Measurements from ENCODE around the gene DCAF11. TPM values are rescaled to one million over a fixed set of nuclear protein-coding genes. Genes with fewer than 3 reads are reported as not detected.
A peak's percentile ranks its signal among the peaks of the same experiment; 100 is the strongest.

The DCAF11 gene
- total and polyA plus RNA-seq, 2 of the 13 experiments (the other 11 are each of a cell fraction or from before 2014, with no cell fraction given): 150 to 257 TPM

DNA sequence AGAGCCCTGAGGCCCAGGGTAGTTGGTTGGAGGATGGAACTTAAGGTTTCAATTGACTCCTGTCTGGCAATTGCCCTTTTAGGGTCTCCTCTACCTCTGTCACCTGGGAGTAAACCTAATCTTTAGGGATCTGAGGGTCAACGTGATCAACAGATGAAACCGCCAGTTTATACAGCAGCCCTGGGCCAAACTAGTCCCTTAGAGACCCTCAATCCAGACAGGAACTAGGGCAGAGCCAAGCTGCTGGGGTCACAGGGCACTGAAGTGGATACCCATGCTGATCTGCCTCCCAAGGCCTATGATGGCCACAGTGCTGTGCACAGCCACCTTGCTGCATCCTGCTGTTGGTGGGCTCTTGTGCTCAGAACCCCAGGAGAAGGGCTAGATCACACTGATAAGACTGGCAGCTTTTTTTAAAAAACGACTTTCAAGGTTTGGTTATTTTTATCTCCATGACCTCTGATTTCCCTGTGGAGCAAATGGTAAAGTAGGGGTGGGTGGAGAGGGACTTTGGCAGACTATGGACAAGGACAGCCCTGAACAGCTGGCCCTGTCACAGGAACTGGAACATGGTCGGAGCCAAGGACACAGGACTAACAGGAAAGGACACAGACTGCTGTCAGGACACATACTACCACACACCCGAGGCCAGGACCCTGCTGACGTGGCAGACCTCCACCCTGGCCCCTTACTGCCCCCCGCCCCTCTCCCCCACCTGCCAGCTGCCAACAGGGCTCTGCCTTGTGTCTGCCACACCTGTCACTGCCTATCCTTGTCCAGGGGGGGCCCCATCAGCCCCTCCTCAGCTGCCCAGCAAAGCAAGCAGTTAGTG lies 16.4 kb downstream of the DCAF11 start:
- H4K20me1 ChIP-seq (ENCODE audit: insufficient read depth, low read length): no peaks in the 10 kb centered on the region
- peak overlapping the region; percentile 11 for H3K9ac ChIP-seq (ENCODE audit: insufficient read depth, low read depth, low read length)
- peak overlapping the region in 1 of 3 experiments; percentile 2; a peak in 1 of 6 replicates for H3K4me3 ChIP-seq (replicated peaks in 1 of 3; ENCODE audit: insufficient read depth in 1 of 3, low read depth in 2 of 3, low read length in 3 of 3)
- peak overlapping the region; percentile 48 for H3K27ac ChIP-seq (ENCODE audit: extremely low read length, insufficient read depth, low read length)
- DNase-seq (ENCODE audit: low spot score) (peak; percentile 81), ATAC-seq (peak; percentile 55), FAIRE-seq (peak; percentile 40)
- 40% methylated on average over 7 of the region's 7 CpGs for WGBS (ENCODE audit: low lambda C conversion rate)
- H2AFZ ChIP-seq (ENCODE audit: low read length): no peak overlapping the region
- H3K4me1 ChIP-seq (ENCODE audit: insufficient read depth, low read length): peaks cover 52% of the 10 kb centered on the region
- intact Hi-C loops (cut with micrococcal nuclease; ENCODE audit: unreplicated experiment): no loop called here
- no peaks in the 10 kb centered on the region; a peak in 1 of 5 replicates for H3K27me3 ChIP-seq (ENCODE audit: control insufficient read depth in 1 of 2, insufficient read depth in 2 of 2, low read length in 2 of 2)
- no peaks in the 10 kb centered on the region for H3K36me3 ChIP-seq (replicated peaks in 1 of 2; ENCODE audit: control insufficient read depth in 1 of 2, insufficient read depth in 2 of 2, low read length in 2 of 2)
- CTCF ChIA-PET (ENCODE audit: low intra/inter-chr PET ratio, low total read pairs): no interaction called here
- no peaks in the 10 kb centered on the region for H3K9me3 ChIP-seq (ENCODE audit: low read length)
- in situ Hi-C loops (cut with HindIII; ENCODE audit: extremely low pct_ligation_motif_present, low pct_unique_long_range_greater_than_20kb): loop anchor here (25.0 kb wide), 1 partner anchor 819 kb away; the partner anchor contains the start of genes BCL2L2, PABPN1 and PPP1R3E
- H3K4me2 ChIP-seq (ENCODE audit: low read depth, low read length): peak overlapping the region; percentile 12
- H3K79me2 ChIP-seq (ENCODE audit: insufficient read depth, low read length): no peaks in the 10 kb centered on the region
- POLR2A ChIA-PET: interaction anchor here (0.6 to 22.7 kb wide), 8 partner anchors 9 to 78 kb away, joined by 3 to 977 read pairs (median 10); partner anchors contain the start of genes DCAF11, EMC9, IPO4 and IRF9
- BruUV-seq (replicated peaks): no TSS peak
- TF ChIP-seq EP300 (IDR thresholded peaks at IDR 0.05; ENCODE audit: low read depth in 2 of 2, low read length in 2 of 2): peak in 1 of 2 experiments; percentile 36; a peak in 1 of 4 replicates
- TF ChIP-seq EP300 (CRISPR knock-in tag; IDR thresholded peaks at IDR 0.05; ENCODE audit: borderline replicate concordance): peak; percentile 34; the same call in 1 of the 2 replicates
- TF ChIP-seq ZNF782 (CRISPR knock-in tag; IDR thresholded peaks at IDR 0.05; ENCODE audit: borderline replicate concordance): no peak
- TF ChIP-seq, protein P1, sequence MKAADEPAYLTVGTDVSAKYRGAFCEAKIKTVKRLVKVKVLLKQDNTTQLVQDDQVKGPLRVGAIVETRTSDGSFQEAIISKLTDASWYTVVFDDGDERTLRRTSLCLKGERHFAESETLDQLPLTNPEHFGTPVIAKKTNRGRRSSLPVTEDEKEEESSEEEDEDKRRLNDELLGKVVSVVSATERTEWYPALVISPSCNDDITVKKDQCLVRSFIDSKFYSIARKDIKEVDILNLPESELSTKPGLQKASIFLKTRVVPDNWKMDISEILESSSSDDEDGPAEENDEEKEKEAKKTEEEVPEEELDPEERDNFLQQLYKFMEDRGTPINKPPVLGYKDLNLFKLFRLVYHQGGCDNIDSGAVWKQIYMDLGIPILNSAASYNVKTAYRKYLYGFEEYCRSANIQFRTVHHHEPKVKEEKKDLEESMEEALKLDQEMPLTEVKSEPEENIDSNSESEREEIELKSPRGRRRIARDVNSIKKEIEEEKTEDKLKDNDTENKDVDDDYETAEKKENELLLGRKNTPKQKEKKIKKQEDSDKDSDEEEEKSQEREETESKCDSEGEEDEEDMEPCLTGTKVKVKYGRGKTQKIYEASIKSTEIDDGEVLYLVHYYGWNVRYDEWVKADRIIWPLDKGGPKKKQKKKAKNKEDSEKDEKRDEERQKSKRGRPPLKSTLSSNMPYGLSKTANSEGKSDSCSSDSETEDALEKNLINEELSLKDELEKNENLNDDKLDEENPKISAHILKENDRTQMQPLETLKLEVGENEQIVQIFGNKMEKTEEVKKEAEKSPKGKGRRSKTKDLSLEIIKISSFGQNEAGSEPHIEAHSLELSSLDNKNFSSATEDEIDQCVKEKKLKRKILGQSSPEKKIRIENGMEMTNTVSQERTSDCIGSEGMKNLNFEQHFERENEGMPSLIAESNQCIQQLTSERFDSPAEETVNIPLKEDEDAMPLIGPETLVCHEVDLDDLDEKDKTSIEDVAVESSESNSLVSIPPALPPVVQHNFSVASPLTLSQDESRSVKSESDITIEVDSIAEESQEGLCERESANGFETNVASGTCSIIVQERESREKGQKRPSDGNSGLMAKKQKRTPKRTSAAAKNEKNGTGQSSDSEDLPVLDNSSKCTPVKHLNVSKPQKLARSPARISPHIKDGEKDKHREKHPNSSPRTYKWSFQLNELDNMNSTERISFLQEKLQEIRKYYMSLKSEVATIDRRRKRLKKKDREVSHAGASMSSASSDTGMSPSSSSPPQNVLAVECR (CRISPR knock-in tag; IDR thresholded peaks at IDR 0.05; ENCODE audit: borderline replicate concordance): peak; percentile 89
- TF ChIP-seq KLF12 (CRISPR knock-in tag; IDR thresholded peaks at IDR 0.05; ENCODE audit: borderline replicate concordance): no peak
- TF ChIP-seq TRIM24 (CRISPR knock-in tag; IDR thresholded peaks at IDR 0.05): no peak
- TF ChIP-seq THAP11 (CRISPR knock-in tag; IDR thresholded peaks at IDR 0.05): peak; percentile 29; the same call in 1 of the 2 replicates
- TF ChIP-seq RFX5 (IDR thresholded peaks at IDR 0.05; ENCODE audit: low read depth, low read length): no peak
- TF ChIP-seq ZNF121 (CRISPR knock-in tag; IDR thresholded peaks at IDR 0.05): no peak
- TF ChIP-seq ZNF619 (CRISPR knock-in tag; IDR thresholded peaks at IDR 0.05): peak; percentile 91; the same call in 1 of the 2 replicates
- TF ChIP-seq XBP1 (CRISPR knock-in tag; IDR thresholded peaks at IDR 0.05): 0 out of 2 replicates have a peak, but pooled peaks have one; percentile 75
- peak; percentile 82; the same call in 1 of the 2 replicates for TF ChIP-seq SIN3A (IDR thresholded peaks at IDR 0.05; ENCODE audit: borderline replicate concordance, low read depth, low read length)
- no peak for TF ChIP-seq ZNF446 (CRISPR knock-in tag; IDR thresholded peaks at IDR 0.05)
- TF ChIP-seq GABPB1 (CRISPR knock-in tag; IDR thresholded peaks at IDR 0.05): 0 out of 2 replicates have a peak, but pooled peaks have one; percentile 49
- TF ChIP-seq, protein P2, sequence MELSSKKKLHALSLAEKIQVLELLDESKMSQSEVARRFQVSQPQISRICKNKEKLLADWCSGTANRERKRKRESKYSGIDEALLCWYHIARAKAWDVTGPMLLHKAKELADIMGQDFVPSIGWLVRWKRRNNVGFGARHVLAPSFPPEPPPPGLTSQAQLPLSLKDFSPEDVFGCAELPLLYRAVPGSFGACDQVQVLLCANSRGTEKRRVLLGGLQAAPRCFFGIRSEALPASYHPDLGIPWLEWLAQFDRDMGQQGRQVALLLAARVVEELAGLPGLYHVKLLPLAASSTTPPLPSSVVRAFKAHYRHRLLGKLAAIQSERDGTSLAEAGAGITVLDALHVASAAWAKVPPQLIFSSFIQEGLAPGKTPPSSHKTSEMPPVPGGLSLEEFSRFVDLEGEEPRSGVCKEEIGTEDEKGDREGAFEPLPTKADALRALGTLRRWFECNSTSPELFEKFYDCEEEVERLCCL (CRISPR knock-in tag; IDR thresholded peaks at IDR 0.05; ENCODE audit: borderline replicate concordance): no peak
- TF ChIP-seq, protein P3, sequence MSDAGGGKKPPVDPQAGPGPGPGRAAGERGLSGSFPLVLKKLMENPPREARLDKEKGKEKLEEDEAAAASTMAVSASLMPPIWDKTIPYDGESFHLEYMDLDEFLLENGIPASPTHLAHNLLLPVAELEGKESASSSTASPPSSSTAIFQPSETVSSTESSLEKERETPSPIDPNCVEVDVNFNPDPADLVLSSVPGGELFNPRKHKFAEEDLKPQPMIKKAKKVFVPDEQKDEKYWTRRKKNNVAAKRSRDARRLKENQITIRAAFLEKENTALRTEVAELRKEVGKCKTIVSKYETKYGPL (CRISPR knock-in tag; IDR thresholded peaks at IDR 0.05): no peak
